LNCAP (cell line): Measurements from ENCODE around the gene GNAL.

Experiments
- CTCF ChIP-seq: fragments of 450-650 bp; IDR thresholded peaks from 2 replicates; pipeline ENCODE4 v1.5.1; 2017; ENCODE audit warnings: mild to moderate bottlenecking

Gene GNAL

GRCh38 chr18:11795916-11796315 is 106.9 kb downstream of the GNAL start:
- no peak for TF ChIP-seq CTCF

GRCh38 chr18:11798271-11798670 is 109.2 kb downstream of the GNAL start:
- no peak for TF ChIP-seq CTCF

- no peak for TF ChIP-seq CTCF
Observed at GRCh38 chr18:11799066-11799465, 110.0 kb downstream of the GNAL start.

GRCh38 chr18:11800566-11801334 is 111.7 kb downstream of the GNAL start:
- no peak for TF ChIP-seq CTCF

GRCh38 chr18:11801573-11801972 is 112.5 kb downstream of the GNAL start:
- TF ChIP-seq CTCF = no peak

- TF ChIP-seq CTCF = no peak
Observed at GRCh38 chr18:11802158-11802557, 113.1 kb downstream of the GNAL start.

GRCh38 chr18:11802586-11802985 is 113.5 kb downstream of the GNAL start:
- TF ChIP-seq CTCF = no peak

- no peak for TF ChIP-seq CTCF
Observed at GRCh38 chr18:11807233-11807632, 118.2 kb downstream of the GNAL start.
